Subcutaneous abdominal adipose tissue (tissue), 5 donors: Measurements from ENCODE around the gene ROR2.

ENCODE experiments used
- H3K27ac ChIP-seq: one replicate; pipeline ENCODE4 v1.7.0; 2013; ENCODE audit warnings: low read depth, mild to moderate bottlenecking, inconsistent platforms, low read length, moderate library complexity
- H3K27me3 ChIP-seq, 5 donors: one replicate each; pipeline ENCODE4 v1.7.0; 2013; ENCODE audit warnings: low read length in 5 of 5, inconsistent platforms in 1 of 5; ENCODE audit not compliant: control insufficient read depth in 5 of 5, insufficient read depth in 4 of 5
- H3K36me3 ChIP-seq, 5 donors: one replicate each; pipeline ENCODE4 v1.7.0; 2013; ENCODE audit warnings: low read length in 5 of 5; ENCODE audit not compliant: control insufficient read depth in 5 of 5, insufficient read depth in 5 of 5
- H3K4me1 ChIP-seq, 5 donors: one replicate each; pipeline ENCODE4 v1.7.0; 2013; ENCODE audit warnings: low read length in 5 of 5, mild to moderate bottlenecking in 3 of 5, moderate library complexity in 1 of 5; ENCODE audit not compliant: control insufficient read depth in 5 of 5, insufficient read depth in 5 of 5
- H3K4me3 ChIP-seq, 5 donors: one replicate each; pipeline ENCODE4 v1.7.0; 2013; ENCODE audit warnings: low read length in 5 of 5, low read depth in 1 of 5
- H3K9ac ChIP-seq, 5 donors: one replicate each; pipeline ENCODE4 v1.7.0; 2013; ENCODE audit warnings: low read length in 5 of 5, mild to moderate bottlenecking in 4 of 5, moderate library complexity in 3 of 5
- H3K9me3 ChIP-seq, 5 donors: one replicate each; pipeline ENCODE4 v1.7.0; 2013; ENCODE audit warnings: low read length in 5 of 5; ENCODE audit not compliant: control insufficient read depth in 5 of 5
- donor health status: healthy.
- donor health status: healthy.
- donor health status: healthy.
- donor health status: healthy.
- donor health status: healthy.

ROR2 gene

GRCh38 chr9:91864380-91864779 is 85.6 kb downstream of the ROR2 start:
- Histone ChIP-seq H3K9ac (no peak overlapping the region), H3K27me3 (peaks cover 0 to 3% (median 0%) of the 10 kb centered on the region in 5 donors), H3K36me3 (no peaks in the 10 kb centered on the region), H3K27ac (no peak overlapping the region), H3K4me3 (no peak overlapping the region), H3K4me1 (no peaks in the 10 kb centered on the region), H3K9me3 (no peaks in the 10 kb centered on the region)

- no peaks in the 10 kb centered on the region for H3K9me3 ChIP-seq
- no peaks in the 10 kb centered on the region for H3K4me1 ChIP-seq
Measured at GRCh38 chr9:91863469-91863868, 86.6 kb downstream of the ROR2 start.

GRCh38 chr9:91858213-91859030 is 91.6 kb downstream of the ROR2 start:
- Histone ChIP-seq H3K27ac (no peak overlapping the region), H3K27me3 (peaks cover 0 to 3% (median 0%) of the 10 kb centered on the region in 5 donors), H3K4me1 (no peaks in the 10 kb centered on the region), H3K4me3 (no peak overlapping the region), H3K9me3 (no peaks in the 10 kb centered on the region), H3K36me3 (no peaks in the 10 kb centered on the region), H3K9ac (no peak overlapping the region)

More at GRCh38 chr9:91863469-91863868, 86.6 kb downstream of the ROR2 start:
- Histone ChIP-seq H3K27me3 (no peaks in the 10 kb centered on the region), H3K27ac (no peak overlapping the region), H3K36me3 (no peaks in the 10 kb centered on the region), H3K9ac (no peak overlapping the region), H3K4me3 (no peak overlapping the region)

- Histone ChIP-seq H3K9ac (no peak overlapping the region), H3K27ac (no peak overlapping the region)
Measured at GRCh38 chr9:91857291-91858212, 92.5 kb downstream of the ROR2 start.

GRCh38 chr9:91856419-91856818 is 93.6 kb downstream of the ROR2 start:
- no peak overlapping the region for H3K4me3 ChIP-seq
- peaks cover 0 to 3% (median 0%) of the 10 kb centered on the region in 5 donors for H3K27me3 ChIP-seq
- no peak overlapping the region for H3K27ac ChIP-seq
- H3K9me3 ChIP-seq, result no peaks in the 10 kb centered on the region
- no peaks in the 10 kb centered on the region for H3K36me3 ChIP-seq
- no peak overlapping the region for H3K9ac ChIP-seq
- no peaks in the 10 kb centered on the region for H3K4me1 ChIP-seq

More at GRCh38 chr9:91857291-91858212, 92.5 kb downstream of the ROR2 start:
- Histone ChIP-seq H3K4me3 (no peak overlapping the region), H3K4me1 (no peaks in the 10 kb centered on the region), H3K27me3 (peaks cover 0 to 3% (median 0%) of the 10 kb centered on the region in 5 donors), H3K36me3 (no peaks in the 10 kb centered on the region), H3K9me3 (no peaks in the 10 kb centered on the region)

GRCh38 chr9:91855196-91855595 is 94.8 kb downstream of the ROR2 start:
- H3K27me3 ChIP-seq, result peaks cover 0 to 3% (median 0%) of the 10 kb centered on the region in 5 donors
- H3K36me3 ChIP-seq, result no peaks in the 10 kb centered on the region
- no peak overlapping the region for H3K27ac ChIP-seq
- no peaks in the 10 kb centered on the region for H3K9me3 ChIP-seq
- no peak overlapping the region for H3K4me3 ChIP-seq
- H3K9ac ChIP-seq, result no peak overlapping the region
- H3K4me1 ChIP-seq, result no peaks in the 10 kb centered on the region

- no peaks in the 10 kb centered on the region for H3K9me3 ChIP-seq
- no peaks in the 10 kb centered on the region for H3K4me1 ChIP-seq
- no peak overlapping the region for H3K27ac ChIP-seq
- no peaks in the 10 kb centered on the region for H3K36me3 ChIP-seq
- H3K27me3 ChIP-seq, result peaks cover 0 to 2% (median 0%) of the 10 kb centered on the region in 5 donors
- H3K9ac ChIP-seq, result no peak overlapping the region
- no peak overlapping the region for H3K4me3 ChIP-seq
Measured at GRCh38 chr9:91852801-91853347, 97.2 kb downstream of the ROR2 start.

GRCh38 chr9:91849694-91850093 is 100.3 kb downstream of the ROR2 start:
- no peak overlapping the region for H3K27ac ChIP-seq
- H3K36me3 ChIP-seq, result no peaks in the 10 kb centered on the region
- no peak overlapping the region for H3K9ac ChIP-seq
- no peak overlapping the region for H3K4me3 ChIP-seq
- H3K9me3 ChIP-seq, result no peaks in the 10 kb centered on the region
- no peaks in the 10 kb centered on the region for H3K4me1 ChIP-seq
- peaks cover 0 to 5% (median 0%) of the 10 kb centered on the region in 5 donors for H3K27me3 ChIP-seq

- Histone ChIP-seq H3K4me1 (peaks cover 0 to 15% (median 10%) of the 10 kb centered on the region in 5 donors), H3K36me3 (no peaks in the 10 kb centered on the region), H3K9me3 (no peaks in the 10 kb centered on the region), H3K4me3 (no peak overlapping the region), H3K27ac (no peak overlapping the region), H3K27me3 (peaks cover 0 to 8% (median 0%) of the 10 kb centered on the region in 5 donors), H3K9ac (no peak overlapping the region)
Measured at GRCh38 chr9:91848146-91848545, 101.9 kb downstream of the ROR2 start.
